ENCODE data around the gene FOXC1. TPM values are rescaled to one million over a fixed set of nuclear protein-coding genes. Genes with fewer than 3 reads are reported as not detected.

FOXC1 gene
- total RNA-seq, 1 donor from 2014 or later, result 3.3 TPM

GRCh38 chr6:1577896-1578745, 31.6 kb upstream of the FOXC1 start:
- H3K27me3 Mint-ChIP-seq (ENCODE audit: unreplicated experiment), result peaks cover 2% of the 10 kb centered on the region
- H3K36me3 Mint-ChIP-seq (ENCODE audit: unreplicated experiment), result peaks cover 5% of the 10 kb centered on the region
- no peak overlapping the region for H3K4me3 Mint-ChIP-seq (ENCODE audit: unreplicated experiment)
- H3K27ac Mint-ChIP-seq (ENCODE audit: unreplicated experiment), result no peak overlapping the region
- peaks cover 17% of the 10 kb centered on the region for H3K4me1 Mint-ChIP-seq (ENCODE audit: low read depth, unreplicated experiment)
- peaks cover 5% of the 10 kb centered on the region for H3K9me3 Mint-ChIP-seq (ENCODE audit: unreplicated experiment)
- DNase-seq, result no peak
- TF ChIP-seq CTCF (IDR thresholded peaks at IDR 0.05; ENCODE audit: partially characterized antibody, unreplicated experiment), result no peak

- no peak for DNase-seq
- H3K27ac Mint-ChIP-seq (ENCODE audit: unreplicated experiment), result no peak overlapping the region
- no peak overlapping the region for H3K4me3 Mint-ChIP-seq (ENCODE audit: unreplicated experiment)
- H3K4me1 Mint-ChIP-seq (ENCODE audit: low read depth, unreplicated experiment), result peaks cover 16% of the 10 kb centered on the region
- peaks cover 5% of the 10 kb centered on the region for H3K36me3 Mint-ChIP-seq (ENCODE audit: unreplicated experiment)
- peaks cover 3% of the 10 kb centered on the region for H3K9me3 Mint-ChIP-seq (ENCODE audit: unreplicated experiment)
- H3K27me3 Mint-ChIP-seq (ENCODE audit: unreplicated experiment), result peaks cover 2% of the 10 kb centered on the region
- TF ChIP-seq CTCF (IDR thresholded peaks at IDR 0.05; ENCODE audit: partially characterized antibody, unreplicated experiment), result no peak
These were observed 30.6 kb upstream of the FOXC1 start for GRCh38 chr6:1579096-1579495.

- Mint-ChIP-seq H3K27me3 (ENCODE audit: unreplicated experiment) (peaks cover 2% of the 10 kb centered on the region), H3K9me3 (ENCODE audit: unreplicated experiment) (peaks cover 3% of the 10 kb centered on the region), H3K4me1 (ENCODE audit: low read depth, unreplicated experiment) (peaks cover 7% of the 10 kb centered on the region), H3K36me3 (ENCODE audit: unreplicated experiment) (peaks cover 5% of the 10 kb centered on the region), H3K27ac (ENCODE audit: unreplicated experiment) (no peak overlapping the region), H3K4me3 (ENCODE audit: unreplicated experiment) (no peak overlapping the region)
- no peak for TF ChIP-seq CTCF (IDR thresholded peaks at IDR 0.05; ENCODE audit: partially characterized antibody, unreplicated experiment)
- DNase-seq, result no peak
These were observed 29.6 kb upstream of the FOXC1 start for GRCh38 chr6:1580109-1580508.

GRCh38 chr6:1580585-1580984, 29.1 kb upstream of the FOXC1 start:
- H3K36me3 Mint-ChIP-seq (ENCODE audit: unreplicated experiment), result peaks cover 5% of the 10 kb centered on the region
- H3K4me3 Mint-ChIP-seq (ENCODE audit: unreplicated experiment), result no peak overlapping the region
- no peak for DNase-seq
- peaks cover 3% of the 10 kb centered on the region for H3K4me1 Mint-ChIP-seq (ENCODE audit: low read depth, unreplicated experiment)
- peaks cover 3% of the 10 kb centered on the region for H3K9me3 Mint-ChIP-seq (ENCODE audit: unreplicated experiment)
- no peak overlapping the region for H3K27ac Mint-ChIP-seq (ENCODE audit: unreplicated experiment)
- peaks cover 2% of the 10 kb centered on the region for H3K27me3 Mint-ChIP-seq (ENCODE audit: unreplicated experiment)
- no peak for TF ChIP-seq CTCF (IDR thresholded peaks at IDR 0.05; ENCODE audit: partially characterized antibody, unreplicated experiment)
